ENCODE data around the gene LAMB1. TPM values are rescaled to one million over a fixed set of nuclear protein-coding genes. Genes with fewer than 3 reads are reported as not detected.

LAMB1 gene
- total RNA-seq, 1 donor from 2014 or later, result 29.1 TPM

DNA sequence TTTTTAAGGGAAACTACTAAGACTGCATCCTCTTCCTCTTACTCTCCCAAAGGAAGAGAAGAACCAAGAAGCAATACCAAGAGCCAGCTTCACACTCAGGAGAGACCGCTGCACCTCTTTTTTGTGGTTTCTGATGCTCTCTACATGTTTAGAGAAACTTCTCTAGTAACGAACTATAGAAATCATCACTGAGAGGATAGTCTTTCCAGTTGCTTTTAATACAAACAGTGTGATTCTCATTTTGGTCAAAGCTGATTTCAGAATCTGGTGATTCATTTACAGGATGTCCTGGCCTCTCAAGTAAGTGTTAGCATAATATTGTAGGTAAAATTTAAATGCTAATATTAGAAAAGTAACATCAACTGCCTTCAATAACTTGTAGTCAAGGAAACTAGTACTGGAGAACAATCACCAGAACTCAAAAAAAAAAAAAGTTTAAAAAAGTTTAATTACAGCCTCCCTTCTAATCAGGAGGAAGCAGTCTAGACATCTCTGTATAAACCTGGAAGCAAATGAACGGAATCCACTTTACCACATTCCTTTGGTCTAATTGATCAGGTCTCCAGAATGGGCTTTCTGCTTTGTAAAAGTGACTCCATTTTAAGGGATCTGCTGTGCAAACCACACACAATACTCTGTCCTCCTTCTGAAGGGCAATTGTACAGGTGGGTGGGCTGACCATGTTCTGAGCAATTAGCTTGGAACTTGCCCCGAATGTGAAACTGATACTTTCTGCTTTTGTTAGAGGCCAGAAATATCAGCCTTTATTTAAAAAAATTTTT, 3.0 kb downstream of the LAMB1 start:
- ATAC-seq, result no peak
- no peak for DNase-seq (ENCODE audit: low spot score)

DNA sequence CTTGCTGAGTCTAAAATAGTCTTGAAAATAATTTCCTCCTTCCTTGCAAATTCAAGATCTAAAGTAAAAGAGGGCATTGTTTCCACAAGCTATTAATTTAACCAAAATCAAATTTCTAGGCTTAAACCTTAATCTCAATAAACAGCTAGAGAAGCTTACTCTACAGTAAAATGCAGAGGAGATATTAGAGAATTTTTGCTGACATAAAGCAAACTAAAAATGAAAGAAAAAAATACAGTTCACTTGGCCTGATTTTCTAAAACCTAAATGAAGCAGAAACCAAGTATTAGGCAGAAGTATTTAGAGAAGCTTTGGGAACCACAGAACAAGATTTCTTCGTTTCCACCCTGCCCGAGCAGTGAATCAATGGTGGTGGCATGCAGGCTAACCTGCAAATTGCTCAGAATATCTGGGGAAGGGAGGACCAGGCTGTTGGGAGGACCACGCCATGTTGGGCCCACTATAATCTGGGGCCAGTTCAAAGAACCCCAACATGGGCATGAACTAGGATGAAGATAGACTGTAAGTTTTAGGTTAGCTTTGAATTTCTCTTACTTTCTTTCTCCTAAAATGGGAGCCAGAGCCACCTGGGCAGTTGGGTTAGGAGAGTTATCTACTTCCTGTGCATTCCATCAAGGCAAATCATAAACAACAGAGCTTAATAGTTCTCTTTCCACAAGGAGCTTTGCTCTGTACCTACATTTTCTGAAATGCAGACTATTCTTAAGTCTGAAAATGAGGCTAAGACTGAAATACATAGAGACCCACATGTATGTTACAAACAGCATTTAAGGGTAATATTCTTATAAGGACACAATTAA, 4.1 kb downstream of the LAMB1 start:
- DNase-seq (ENCODE audit: low spot score), result no peak
- ATAC-seq, result no peak

DNA sequence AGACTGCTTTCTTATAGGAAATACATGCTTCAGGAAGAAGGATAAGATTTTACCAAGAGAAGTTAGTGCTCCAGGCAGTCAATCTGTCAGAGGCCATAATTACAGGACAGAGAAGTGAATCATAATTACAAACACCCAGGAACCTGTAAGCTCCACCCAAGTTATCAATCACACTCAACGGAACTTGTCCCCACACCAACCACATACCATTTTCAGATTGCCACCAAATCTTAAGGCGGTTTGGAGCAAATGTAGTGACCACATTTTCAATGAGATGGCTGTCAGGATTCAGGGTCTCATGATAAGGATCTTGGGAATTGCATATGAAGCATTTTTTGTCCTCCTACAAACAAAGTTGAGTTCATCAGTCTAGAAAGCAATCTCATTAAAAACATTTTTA, 4.8 kb downstream of the LAMB1 start:
- no peak for DNase-seq (ENCODE audit: low spot score)
- ATAC-seq, result no peak

DNA sequence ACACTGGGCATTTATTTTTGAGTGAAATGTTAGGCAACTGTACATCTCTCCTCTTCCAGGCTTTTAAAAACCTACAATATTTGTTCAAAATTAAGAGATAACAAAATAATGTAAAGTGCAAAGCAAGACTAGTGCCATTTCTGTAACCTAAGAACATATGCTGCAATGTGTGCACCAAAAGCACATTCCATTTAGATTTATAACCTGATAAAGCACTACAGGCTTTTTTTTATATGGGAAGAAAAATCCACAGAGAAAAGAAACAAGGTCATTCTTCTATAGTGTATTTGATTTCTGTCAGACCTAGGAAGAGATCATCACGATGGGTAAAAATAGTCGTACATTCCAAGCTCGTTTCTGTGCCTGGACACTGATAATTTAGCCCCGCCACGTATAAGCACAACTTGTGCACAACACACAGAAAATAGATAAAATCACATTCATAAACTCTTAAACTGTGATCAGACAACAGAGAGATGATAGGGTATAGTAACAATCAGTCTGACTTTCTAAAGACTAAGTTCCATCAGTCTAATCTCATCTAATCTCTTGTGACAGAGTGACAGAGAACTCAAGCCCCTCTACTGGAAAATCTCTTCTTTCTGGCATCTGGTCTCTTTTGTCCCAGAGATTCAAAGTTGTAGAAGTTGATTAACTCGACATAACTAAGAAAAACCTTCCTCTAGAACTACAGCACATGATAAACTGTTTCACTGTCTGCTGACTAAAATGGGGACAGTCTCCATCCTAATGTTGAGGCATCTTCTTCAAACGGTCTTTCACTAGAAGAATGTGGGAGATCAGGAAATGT, 6.7 kb downstream of the LAMB1 start:
- DNase-seq (ENCODE audit: low spot score) (no peak), ATAC-seq (no peak)

DNA sequence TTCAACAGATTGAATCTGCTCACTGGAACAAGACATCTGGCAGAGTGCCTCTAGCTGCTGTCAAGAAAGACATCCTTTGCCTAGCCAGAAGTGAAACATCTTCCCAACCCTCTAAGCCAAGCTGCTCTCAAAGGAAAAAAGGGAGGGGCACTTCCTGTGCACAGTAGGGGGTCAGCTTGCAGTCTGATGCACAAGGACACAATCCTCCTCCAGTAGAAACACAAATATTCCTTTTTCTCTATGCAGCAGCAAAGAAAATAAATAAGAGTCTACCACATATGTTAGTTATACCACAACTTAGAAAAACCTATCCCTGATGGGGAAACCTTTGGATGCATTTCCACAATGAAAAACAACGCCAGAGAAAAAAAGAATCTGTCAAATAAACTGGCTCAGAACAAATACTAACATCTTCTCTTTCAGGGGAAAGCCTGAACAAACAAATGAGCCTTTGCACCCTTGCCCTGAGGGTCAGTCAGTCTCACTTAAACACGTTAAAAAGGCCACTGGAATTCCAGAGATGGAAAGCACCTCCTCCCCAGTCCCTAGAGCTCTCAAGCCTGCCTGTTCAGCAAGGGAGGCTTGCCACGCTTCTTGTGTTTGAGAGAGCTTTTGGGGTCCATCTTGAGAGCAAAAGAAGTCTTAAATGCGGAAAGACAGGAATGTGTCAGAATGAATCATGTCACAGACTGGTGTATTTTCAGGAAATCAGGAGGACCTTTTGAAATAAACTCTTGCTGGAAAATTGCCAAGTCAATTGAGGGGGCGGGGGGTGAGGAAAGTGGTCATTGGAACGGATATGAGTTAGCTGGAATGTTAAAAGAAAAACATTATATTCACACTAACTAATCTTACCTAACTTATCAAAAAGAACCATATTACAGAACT, 7.5 kb downstream of the LAMB1 start:
- no peak for DNase-seq (ENCODE audit: low spot score)

DNA sequence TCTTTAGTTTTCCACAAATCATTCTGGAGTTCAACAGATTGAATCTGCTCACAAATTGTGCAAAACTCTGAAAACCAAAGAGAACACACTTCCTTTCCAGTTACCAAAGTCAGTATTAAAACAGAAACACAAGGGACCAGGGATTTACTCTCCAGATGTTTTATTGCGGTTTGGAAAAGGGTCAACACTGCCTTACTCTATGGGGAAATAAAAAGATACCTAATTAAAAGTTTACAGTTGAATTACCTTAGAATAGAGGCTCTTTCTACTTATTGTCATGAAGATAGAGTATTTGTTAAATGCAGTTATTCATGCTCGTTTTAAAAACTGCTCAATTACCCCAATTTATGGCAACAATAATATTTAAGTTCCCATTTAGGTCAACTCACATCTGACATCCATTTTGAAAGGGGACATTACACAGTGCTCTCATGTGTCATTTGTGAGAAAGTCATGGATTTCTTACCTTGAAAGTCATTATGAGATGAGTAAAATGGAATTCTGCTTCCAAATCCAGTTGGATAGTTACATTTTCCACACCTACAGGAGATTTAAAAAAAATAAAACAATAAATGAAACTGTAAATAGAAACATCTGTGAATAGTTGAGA, 8.4 kb downstream of the LAMB1 start:
- no peak for DNase-seq (ENCODE audit: low spot score)
- ATAC-seq, result no peak

More for the DNA sequence above, 7.5 kb downstream of the LAMB1 start:
- no peak for ATAC-seq

DNA sequence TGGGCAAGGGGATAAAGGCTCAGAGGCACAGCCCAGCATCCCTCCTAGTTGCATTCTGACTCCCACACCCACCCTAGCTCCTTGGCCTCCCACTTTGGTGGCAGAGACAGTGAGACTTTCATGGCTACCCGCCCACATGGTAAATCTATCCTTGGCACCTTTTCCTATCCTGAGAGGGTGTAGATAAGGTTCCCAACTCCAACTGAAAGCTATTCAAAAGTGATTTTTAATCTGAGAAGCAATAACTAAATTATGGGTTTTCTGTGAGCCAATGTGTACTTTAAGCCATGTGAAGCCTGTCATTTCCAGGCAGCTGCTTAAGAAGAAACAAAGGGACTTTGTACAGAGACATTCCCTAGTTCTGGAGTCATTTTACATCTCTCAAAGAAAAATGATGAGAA, 9.1 kb downstream of the LAMB1 start:
- ATAC-seq (no peak), DNase-seq (ENCODE audit: low spot score) (no peak)

DNA sequence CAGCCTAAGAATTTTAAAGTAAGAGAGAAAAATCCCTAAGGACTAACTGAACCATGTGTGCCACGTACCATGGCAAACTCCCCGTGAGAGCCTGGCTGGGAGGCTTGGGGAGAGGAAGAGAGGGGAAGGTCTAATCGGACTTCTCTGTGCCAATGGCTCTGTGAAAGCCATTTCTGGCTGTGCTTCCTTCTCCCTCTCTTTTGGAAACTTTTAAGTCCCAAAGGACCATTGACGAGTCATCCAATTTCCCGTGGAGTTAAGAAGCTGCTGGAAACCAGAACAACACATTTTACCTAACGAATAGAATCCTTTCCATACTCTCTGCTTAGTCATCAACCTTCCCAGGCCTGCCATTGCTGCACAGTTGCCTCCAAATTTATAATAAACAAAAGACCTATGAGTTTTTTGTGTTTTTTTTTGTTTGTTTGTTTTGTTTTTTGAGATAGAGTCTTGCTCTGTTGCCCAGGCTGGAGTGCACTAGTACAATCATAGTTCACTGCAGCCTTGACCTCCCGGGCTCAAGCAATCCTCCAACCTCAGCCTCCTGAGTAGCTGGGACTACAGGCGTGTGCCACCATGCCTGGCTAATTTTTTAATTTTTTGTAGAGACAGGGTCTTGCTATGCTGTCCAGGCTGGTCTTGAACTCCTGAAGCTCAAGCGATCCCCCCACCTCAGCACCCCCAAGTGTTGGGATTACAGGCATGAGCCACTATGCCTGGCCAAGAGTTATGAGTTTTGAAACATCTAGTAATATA, 13.2 kb downstream of the LAMB1 start:
- ATAC-seq, result no peak
- no peak for DNase-seq (ENCODE audit: low spot score)

DNA sequence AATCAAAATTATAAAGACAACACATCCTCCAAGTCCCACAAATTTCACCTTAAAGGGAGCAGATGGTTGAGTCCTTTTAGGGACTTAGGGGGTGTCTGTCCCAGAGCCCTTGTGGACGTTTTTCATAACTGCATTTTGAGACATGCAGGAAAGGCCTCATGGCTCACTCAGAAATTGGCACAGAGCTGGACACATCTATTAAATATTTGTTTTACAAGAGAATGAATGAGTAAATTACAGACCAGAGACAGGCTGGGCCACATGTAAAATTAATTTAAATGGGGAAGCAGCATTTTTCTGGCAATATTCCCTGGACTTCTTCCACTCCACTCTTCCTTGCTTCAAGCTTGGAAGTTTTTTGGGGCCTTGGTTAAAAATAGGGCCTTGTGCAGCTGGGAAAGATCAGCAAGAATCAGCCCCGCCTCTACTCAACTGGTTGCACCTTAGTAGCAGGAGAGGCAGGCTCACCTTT, 20.0 kb downstream of the LAMB1 start:
- ATAC-seq (no peak), DNase-seq (ENCODE audit: low spot score) (no peak)

DNA sequence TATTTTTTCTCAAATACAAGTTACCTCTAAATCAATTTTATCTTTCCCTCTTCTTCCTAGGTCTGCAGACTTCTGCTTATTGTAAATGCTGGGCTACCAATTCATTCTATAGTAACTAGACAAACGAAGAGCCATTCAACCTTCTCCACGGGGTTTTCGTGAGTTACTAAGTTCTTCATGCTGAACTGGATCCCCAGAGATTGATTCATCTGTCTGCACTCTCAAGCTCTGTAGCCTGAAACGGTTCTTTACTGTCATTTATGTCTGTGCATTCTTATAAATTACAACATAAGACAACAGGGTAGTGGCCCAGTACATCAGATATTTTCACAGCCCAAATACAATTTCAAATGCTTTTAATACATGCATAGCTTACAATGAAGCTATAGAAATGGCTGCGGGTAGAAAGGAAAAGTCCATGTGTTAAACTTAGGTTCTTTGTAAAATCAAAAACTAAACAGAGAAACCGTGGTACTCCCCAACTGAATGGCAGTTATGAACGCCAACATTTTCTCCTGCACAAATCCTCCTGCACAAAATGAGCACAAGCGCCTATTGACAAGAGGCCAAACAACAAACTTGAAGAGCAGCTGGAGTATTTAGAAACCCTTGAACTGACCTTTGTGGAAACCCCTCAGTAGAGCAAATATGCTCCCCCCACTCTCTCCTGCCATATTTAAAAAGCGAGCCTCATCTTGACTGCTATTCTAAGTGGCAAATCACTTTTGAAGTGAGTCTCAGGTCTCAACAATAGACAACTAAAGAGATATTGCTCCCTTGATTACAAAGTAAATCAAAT, 20.7 kb downstream of the LAMB1 start:
- DNase-seq (ENCODE audit: low spot score) (no peak), ATAC-seq (no peak)

DNA sequence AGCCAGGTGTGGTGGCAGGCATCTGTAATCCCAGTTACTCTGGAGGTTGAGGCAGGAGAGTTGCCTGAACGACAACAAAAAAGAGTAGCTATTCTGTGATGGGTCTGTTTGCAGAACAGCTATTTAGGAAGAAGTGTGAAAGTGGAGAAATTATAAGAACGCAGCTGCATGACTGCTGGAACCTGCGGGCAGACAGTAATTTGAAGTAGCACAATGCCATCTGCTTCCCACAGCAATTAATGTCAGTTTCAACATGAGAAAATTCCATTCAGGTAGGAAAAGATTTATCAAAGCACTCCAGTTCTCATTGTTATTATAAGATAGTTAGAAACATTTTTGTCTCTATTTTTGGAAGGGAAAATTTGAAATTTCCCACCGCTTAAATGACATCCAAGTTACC, 21.5 kb downstream of the LAMB1 start:
- no peak for DNase-seq (ENCODE audit: low spot score)
- no peak for ATAC-seq

DNA sequence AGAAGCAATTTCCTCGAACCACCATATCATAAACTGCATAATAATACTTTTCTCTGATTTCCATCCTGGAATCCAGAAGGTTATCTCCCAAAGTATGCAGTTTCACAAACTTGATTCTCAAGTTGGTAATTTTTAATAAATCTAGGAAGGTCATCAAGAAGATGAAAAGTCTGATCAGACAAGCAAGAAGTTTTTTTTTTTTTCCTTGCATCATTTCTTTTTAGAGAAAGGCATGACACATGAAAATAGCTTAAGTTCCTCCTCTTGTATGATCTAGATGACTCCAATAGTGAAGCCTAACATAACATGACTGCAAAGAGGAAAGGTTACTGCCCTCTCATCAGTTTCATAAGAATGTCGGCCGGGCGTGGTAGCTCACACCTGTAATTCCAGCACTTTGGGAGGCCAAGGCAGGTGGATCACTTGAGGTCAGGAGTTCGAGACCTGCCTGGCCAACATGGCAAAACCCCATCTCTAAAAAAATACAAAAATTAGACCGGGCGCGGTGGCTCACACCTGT, 22.2 kb downstream of the LAMB1 start:
- DNase-seq (ENCODE audit: low spot score) (no peak), ATAC-seq (no peak)

DNA sequence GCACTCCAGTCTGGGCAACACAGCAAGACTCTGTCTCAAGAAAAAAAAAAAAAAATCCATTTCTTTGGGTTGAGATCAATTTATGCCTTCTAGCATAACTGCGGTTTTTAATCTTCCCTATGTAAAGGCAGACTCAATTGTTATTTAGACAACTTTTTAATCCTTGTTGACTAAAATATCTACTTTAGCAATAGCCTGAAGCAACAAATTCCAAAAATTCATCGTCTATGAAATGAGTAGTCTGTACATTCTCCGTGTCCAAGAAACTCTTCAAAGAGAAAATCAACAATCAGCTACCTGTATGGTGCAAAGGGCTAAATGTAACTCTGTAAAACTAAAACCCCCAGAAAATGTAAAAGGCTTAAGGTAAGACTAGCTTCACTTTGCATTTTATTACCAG, 22.8 kb downstream of the LAMB1 start:
- DNase-seq (ENCODE audit: low spot score), result no peak
- ATAC-seq, result no peak

DNA sequence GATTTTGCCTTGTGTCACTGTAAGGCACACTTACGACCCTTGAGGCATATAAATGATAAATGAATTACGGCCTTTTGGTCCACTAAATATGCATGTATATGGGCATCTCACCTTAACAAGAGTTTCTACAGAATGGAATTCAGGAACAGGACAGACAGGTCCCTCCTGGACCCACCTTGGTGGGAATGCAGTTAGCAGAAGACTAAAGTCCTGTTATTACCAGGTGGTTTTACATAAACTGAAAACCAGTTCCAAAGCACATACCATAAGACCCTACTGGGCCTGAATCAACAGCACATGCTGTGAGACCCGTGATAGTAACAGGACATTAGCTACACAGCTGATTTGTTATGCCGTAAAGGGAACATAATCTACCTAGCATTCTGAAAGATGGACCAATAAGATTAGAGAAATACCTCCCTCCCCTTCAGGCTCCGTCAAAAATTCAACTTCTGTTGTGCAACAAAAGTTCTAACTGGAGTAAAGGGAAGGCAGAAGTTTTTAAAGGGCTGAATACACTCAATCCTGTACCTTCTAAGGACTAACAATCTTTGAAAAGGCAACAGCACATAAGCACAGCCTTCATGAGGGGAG, 24.0 kb downstream of the LAMB1 start:
- ATAC-seq, result peak; percentile 63
- DNase-seq (ENCODE audit: low spot score), result no peak

DNA sequence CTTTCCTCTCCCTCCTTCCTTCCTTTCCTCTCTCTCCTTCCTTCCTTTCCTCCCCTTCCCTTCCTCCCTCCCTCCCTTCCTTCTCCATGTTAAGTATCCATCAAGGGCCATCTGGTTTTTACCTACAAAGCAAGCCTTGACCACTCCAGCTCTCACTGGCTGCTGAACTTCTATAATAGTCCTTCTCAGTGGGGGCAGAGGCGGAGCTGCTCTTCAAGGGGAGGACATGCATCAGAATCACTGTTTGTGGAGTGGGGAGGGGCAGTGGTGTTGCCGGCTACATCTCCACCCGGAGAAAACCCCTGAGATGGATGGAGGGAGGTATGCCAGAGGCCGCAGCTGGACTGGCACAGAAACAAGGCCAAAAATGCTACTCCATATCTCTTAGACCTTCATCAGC, 25.9 kb downstream of the LAMB1 start:
- ATAC-seq, result no peak
- DNase-seq (ENCODE audit: low spot score), result no peak

DNA sequence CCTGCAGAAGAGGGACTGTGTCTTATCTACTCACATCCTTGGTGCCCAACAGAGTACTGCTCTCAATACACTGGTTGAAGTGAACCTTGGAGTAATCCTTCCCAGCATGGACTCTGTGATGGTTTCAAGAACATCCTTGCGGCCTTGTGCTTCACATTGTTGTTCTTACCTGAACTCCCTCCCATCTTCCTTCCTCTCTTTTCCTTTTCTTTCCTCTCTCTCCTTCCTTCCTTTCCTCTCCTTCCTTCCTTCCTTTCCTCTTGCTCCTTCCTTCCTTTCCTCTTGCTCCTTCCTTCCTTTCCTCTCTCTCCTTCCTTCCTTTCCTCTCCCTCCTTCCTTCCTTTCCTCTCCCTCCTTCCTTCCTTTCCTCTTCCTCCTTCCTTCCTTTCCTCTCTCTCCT, 26.3 kb downstream of the LAMB1 start:
- DNase-seq (ENCODE audit: low spot score) (no peak), ATAC-seq (no peak)

DNA sequence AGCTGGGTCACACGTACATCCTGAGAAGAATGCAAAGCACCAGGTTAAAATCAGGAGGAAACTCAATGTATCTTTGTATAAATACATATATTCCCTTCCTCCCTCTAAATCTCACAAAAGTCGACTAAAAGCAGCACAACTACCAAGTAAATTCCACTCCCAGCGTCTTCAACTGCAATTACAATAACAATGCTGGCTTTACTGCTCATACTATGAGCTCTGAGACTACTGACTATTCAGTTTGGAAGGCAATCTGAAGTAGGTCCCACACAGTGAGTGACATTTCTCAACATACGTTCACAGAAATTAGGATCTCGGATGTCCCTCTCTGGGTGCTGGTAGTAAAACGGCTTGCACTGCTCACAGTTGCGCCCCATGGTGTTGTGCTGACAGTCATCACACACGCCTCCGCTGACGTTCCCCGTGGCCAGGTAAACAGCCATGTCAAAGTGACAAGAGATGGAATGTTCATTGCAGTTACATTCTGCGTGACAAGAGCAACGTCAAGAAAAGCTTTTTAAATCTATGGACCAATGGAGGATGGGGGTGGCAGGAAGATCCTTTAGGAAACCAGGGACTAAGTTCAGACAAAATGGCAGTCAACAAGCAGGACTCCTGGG, 27.5 kb downstream of the LAMB1 start:
- ATAC-seq (no peak), DNase-seq (ENCODE audit: low spot score) (no peak)

All from left lobe of liver (tissue), 2 donors.